GM21360 (cell line): Measurements from ENCODE around the gene PARD3B.

Experiments used
- ATAC-seq: cut with Tn5 transposase; IDR thresholded peaks from one replicate; pipeline ENCODE4 v1.9.1; 2021; ENCODE audit warnings: mild to moderate bottlenecking, moderate library complexity; ENCODE audit not compliant: unreplicated experiment

The PARD3B gene

GRCh38 chr2:205161156-205161839, 616.0 kb downstream of the PARD3B start:
- ATAC-seq, result no peak

- ATAC-seq, result no peak
These were observed 621.5 kb downstream of the PARD3B start for GRCh38 chr2:205166745-205167144.

DNA sequence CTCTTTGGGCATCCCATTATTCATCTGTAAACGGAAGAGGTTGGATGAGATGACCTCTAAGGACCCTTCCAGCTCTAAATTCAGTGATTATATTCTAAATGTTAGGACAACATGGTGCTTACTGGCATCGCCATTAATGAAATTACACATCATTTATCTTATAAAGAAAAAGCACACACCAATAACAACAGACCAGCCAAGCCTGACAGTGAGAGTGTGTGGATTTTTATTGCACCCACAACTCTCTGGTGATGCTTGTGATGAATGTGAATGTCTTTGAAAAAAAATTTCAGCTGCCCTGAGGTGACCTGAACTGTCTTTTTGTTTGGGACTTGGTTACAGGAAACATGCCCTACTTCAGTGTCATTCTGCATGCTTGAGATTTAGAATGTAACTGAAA, 623.7 kb downstream of the PARD3B start:
- no peak for ATAC-seq

DNA sequence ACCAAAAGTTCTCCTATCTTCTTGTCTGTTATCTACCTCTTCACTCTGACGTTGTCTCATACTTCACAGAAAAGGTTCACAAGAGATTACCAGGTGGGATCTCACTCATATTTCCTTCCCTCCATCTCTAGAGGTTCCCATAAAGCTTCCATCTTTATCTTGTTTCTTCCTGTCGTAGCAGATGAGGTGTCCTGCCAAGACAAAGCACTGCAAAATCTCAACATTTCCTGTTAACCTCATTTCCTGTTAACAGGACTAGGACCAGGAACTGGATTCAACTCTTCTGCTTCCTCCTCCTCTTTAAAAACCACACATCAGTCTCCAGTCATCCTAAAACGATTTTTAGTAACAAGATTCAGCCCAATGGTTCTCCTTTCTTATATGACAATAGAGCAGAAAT, 624.2 kb downstream of the PARD3B start:
- ATAC-seq, result no peak

DNA sequence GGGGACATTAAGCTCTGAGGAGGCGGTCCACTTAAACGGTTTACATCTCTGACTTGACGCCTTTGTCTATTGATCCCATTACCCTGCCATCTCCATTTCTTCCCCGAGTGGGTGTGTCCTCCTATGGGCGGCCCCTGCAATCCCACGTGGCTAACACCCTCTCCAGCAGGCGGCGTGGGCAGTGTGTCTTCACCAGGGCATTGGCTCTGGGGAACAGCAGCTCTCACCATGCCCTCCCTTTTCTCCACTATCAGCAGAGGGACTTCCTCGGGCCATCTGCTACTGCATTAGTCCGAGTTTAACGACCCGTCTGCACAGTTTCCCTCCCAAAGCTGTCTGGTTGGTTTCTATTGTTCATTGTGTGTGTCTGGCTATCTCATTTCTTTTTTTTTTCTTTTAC, 625.1 kb downstream of the PARD3B start:
- no peak for ATAC-seq

- no peak for ATAC-seq
These were observed 626.1 kb downstream of the PARD3B start for GRCh38 chr2:205171261-205171940.

GRCh38 chr2:205175831-205176230, 630.6 kb downstream of the PARD3B start:
- no peak for ATAC-seq

DNA sequence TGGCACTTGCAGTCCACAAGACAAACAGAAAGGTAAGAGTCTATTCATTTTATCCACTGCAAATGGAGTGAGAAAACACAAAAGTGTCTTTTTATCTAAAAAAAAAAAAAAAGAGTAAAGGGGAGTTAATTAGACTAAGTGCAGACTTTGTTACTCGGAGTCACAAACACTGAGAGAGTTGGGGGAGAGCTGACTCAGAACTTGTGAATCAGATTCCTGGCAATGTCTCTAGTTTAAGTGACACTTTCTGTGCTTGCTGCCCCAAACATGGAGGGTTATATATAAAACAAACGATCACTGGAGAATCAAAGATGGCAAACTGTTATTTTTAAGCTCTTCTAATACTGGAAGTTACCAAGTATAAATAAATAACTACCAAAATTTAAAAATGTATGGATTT, 631.3 kb downstream of the PARD3B start:
- ATAC-seq, result no peak

GRCh38 chr2:205177546-205177945, 632.3 kb downstream of the PARD3B start:
- no peak for ATAC-seq

- ATAC-seq, result no peak
These were observed 635.5 kb downstream of the PARD3B start for GRCh38 chr2:205180730-205181129.

- ATAC-seq, result no peak
These were observed 642.5 kb downstream of the PARD3B start for GRCh38 chr2:205187731-205188130.

DNA sequence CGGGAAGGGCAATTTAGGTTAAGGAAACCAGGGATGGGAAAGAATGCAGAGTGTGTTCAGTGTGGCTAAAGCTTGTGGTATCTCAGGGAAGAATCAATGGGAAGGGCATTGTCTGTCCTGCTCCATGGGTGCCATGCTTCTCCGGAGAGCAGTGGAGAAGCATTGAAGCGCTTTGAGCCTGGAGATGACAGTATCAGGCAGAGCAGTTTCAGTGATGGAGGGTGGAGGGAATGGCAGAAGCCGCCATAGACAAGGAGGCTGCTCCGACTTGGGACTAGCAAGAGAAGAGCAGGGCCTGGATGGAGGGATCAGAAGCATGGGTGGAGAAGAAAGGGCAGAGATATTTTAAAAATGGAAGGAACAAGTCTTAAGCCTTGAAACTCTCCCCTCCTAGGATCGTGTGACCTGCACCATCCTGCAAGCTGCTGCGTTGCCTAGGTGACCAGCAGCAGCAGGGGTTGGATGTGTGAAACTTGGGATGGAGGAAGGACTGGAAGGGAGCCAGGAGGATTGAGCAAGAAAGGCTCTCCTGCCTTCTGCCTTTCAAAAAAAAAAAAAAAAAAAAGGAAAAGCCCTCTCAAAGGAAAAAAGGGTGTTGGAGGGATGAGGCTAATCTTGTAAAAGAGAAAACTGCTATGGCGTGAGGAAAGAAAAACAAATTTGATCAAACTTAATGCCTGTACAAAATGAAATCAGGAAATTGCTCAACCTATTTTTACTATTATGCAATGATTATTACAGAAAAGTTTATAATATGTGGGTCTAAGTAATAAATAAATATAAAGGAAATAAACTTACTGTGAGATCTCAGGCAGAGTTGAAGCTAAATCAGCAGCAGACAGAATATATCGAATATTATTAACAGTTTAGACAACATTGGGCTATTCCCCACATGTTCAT, 643.2 kb downstream of the PARD3B start:
- ATAC-seq, result no peak

DNA sequence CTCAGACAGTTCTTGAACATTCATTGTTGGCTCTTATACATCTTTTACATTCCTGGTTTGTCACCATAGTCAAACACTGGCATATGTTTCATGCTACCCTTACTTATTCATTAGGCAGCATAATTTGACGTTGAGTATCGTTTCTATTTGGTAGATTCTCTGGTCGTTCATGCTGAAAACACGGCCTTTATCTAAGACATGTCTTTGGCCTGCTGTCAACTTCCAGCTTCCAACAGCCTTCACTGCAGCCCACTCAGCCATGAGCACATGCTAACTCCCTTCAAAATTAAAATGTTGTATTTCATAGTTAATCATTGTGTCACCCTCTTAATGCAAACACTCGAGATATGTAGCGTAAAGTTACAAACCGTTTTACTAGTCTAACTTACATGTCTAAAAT, 644.0 kb downstream of the PARD3B start:
- ATAC-seq, result no peak

GRCh38 chr2:205190528-205190927, 645.3 kb downstream of the PARD3B start:
- no peak for ATAC-seq

- no peak for ATAC-seq
These were observed 648.0 kb downstream of the PARD3B start for GRCh38 chr2:205193125-205193835.

DNA sequence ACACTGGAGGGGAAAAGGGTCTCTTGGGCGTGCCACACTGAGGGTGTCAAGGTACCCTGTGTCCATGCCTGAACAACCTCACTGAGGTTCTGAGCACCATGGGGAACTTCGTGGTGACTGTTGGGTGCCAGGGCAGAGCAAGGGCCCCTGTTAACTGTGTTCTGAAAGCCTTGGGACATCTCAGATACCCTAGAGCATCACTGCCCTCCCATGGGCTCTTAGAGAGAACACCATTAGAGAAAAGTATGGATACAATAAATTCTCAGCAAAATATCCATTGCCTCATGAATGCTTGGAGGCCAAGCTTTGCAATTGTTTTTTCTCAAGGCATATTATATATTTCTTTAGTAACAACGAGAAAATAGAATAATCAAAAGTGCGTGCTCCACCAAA, 648.6 kb downstream of the PARD3B start:
- ATAC-seq, result no peak

DNA sequence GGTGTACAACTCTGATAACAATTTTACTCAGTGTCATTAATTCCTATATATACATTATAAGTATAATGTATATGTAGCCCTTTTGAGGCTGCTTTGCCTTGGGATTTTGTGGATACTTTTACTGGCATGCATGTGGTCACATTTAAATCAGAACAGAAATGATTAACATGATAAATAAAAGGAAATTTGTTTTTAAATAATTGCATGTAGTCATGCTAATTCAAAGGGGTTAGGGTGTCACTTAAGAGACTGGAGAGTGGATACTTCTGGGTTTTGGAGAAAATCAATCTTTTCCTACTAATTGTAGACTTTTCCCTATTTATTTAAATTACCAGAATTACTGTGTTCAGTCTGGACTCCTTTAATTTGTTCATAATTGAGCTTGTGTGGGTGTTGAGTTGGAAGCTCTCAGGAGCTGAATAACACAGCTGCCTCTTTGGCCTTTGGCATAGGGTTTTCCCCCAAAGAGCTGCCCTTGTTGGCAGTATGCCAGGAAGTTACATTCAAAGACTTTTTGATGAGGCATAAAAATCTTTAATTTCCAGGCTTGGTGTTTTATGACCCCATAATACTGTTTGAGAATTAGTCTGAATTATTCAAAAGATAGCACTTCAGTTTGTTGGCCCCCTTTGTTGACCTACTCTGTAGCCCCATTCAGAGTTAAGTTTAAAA, 652.3 kb downstream of the PARD3B start:
- ATAC-seq, result no peak

DNA sequence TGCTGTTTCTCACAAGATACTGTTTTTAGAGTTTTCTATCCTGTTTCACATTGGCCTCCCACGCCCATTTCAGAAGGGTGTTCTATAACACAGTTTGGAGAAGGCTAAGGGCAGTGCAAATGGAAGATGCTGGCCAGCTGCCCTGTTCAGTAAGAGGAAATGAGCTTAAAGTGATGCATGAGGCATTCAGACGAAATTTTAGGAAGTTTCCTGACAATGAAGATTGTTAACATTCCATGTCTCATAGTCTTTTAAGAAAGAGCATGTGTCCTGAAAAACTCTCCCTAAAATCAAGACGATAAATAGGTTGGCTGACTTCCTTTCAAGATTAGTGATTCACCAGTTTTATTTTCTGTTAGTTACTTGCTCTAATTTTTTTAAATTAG, 652.9 kb downstream of the PARD3B start:
- ATAC-seq, result no peak

GRCh38 chr2:205199165-205199850, 654.0 kb downstream of the PARD3B start:
- ATAC-seq, result no peak

DNA sequence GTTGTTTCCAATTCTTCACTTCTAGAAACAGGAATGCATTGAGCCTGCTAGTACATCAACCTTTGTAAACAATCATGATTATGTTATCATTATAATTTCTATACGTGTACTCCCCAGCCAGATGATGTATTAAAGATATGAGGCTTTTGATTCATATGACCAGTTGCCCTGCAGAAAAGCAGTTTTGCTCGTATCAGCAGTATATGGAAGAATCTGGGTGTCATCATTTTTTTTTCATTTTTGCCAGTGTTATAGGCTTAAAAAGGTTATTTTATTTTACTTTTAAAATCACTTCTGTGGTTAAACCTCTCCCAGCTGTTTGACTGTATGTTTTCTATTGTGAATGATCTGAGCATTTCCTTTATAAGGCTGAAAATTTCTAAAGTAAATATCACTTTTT, 665.2 kb downstream of the PARD3B start:
- ATAC-seq, result no peak
